ENCODE data around the gene UBE2J1. TPM values are rescaled to one million over a fixed set of nuclear protein-coding genes. Genes with fewer than 3 reads are reported as not detected.

UBE2J1 gene
- total RNA-seq, 1 experiment from 2014 or later, result 23.3 TPM

DNA sequence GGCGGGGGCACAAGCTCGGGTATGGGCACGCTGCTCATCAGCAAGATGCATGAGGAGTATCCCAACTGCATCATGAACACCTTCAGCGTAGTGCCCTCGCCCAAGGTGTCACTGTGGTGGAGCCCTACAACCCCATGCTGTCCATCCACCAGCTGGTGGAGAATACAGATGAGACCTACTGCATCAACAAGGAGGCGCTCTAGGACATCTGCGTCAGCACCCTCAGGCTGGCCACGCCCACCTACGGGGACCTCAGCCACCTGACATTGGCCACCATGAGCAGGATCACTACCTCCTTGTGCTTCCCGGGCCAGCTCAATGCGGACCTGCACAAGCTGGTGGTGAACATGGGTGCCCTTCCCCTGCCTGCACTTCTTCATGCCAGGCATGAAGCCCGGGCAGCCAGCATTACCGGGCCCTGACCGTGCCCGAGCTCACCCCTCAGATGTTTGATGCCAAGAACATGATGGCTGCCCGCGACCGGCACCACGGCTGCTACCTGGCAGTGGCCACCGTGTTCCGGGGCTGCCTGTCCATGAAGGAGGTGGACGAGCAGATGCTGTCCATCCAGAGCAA, 50.2 kb downstream of the UBE2J1 start:
- H4K20me1 ChIP-seq (ENCODE audit: insufficient read depth), result no peaks in the 10 kb centered on the region
- POLR2A ChIA-PET, result no interaction called here

More for the DNA sequence above, 50.2 kb downstream of the UBE2J1 start:
- H2AFZ ChIP-seq (ENCODE audit: low read depth, low read length, poor library complexity, severe bottlenecking), result no peak overlapping the region
- H3K79me2 ChIP-seq (ENCODE audit: insufficient read depth, low read length), result no peaks in the 10 kb centered on the region
- ATAC-seq, result no peak
- RAD21 ChIA-PET (ENCODE audit: low non-redundant PET in 1 of 2, low total read pairs in 2 of 2, uncharacterized antibody in 2 of 2, unreplicated experiment in 2 of 2), result no interaction called here
- BruUV-seq (replicated peaks), result no TSS peak
- H3K4me1 ChIP-seq (ENCODE audit: control insufficient read depth in 1 of 2, insufficient read depth in 2 of 2, low read length in 2 of 2), result peaks cover 18 to 28% of the 10 kb centered on the region in 2 experiments
- intact Hi-C loops (cut with micrococcal nuclease), result no loop called here
- H3K36me3 ChIP-seq (ENCODE audit: control insufficient read depth in 1 of 2, insufficient read depth in 2 of 2, low read length in 2 of 2), result no peaks in the 10 kb centered on the region
- CTCF ChIA-PET, result no interaction called here
- TF ChIP-seq, protein P1, sequence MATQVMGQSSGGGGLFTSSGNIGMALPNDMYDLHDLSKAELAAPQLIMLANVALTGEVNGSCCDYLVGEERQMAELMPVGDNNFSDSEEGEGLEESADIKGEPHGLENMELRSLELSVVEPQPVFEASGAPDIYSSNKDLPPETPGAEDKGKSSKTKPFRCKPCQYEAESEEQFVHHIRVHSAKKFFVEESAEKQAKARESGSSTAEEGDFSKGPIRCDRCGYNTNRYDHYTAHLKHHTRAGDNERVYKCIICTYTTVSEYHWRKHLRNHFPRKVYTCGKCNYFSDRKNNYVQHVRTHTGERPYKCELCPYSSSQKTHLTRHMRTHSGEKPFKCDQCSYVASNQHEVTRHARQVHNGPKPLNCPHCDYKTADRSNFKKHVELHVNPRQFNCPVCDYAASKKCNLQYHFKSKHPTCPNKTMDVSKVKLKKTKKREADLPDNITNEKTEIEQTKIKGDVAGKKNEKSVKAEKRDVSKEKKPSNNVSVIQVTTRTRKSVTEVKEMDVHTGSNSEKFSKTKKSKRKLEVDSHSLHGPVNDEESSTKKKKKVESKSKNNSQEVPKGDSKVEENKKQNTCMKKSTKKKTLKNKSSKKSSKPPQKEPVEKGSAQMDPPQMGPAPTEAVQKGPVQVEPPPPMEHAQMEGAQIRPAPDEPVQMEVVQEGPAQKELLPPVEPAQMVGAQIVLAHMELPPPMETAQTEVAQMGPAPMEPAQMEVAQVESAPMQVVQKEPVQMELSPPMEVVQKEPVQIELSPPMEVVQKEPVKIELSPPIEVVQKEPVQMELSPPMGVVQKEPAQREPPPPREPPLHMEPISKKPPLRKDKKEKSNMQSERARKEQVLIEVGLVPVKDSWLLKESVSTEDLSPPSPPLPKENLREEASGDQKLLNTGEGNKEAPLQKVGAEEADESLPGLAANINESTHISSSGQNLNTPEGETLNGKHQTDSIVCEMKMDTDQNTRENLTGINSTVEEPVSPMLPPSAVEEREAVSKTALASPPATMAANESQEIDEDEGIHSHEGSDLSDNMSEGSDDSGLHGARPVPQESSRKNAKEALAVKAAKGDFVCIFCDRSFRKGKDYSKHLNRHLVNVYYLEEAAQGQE (IDR thresholded peaks at IDR 0.05; ENCODE audit: low read depth), result no peak
- no peak for TF ChIP-seq TCF7L2 (IDR thresholded peaks at IDR 0.05; ENCODE audit: borderline replicate concordance, extremely low read depth, insufficient read depth, insufficient read length)
- TF ChIP-seq CBX3 (IDR thresholded peaks at IDR 0.05; ENCODE audit: low read depth), result no peak
- TF ChIP-seq CTCF (IDR thresholded peaks at IDR 0.05 in 2 of 3, conservative IDR thresholded peaks at IDR 0.05 in 1 of 3; ENCODE audit: borderline replicate concordance in 1 of 3, insufficient read depth in 1 of 3, low read depth in 2 of 3, low read length in 2 of 3), result no peak
- no peak for TF ChIP-seq CEBPB (IDR thresholded peaks at IDR 0.05; ENCODE audit: low read depth)
- no peak for TF ChIP-seq EGR1 (IDR thresholded peaks at IDR 0.05; ENCODE audit: low read depth)
- H3K27me3 ChIP-seq (ENCODE audit: insufficient read depth, low read length), result no peaks in the 10 kb centered on the region
- no peaks in the 10 kb centered on the region for H3K9me2 ChIP-seq (ENCODE audit: insufficient read depth)
- no peaks in the 10 kb centered on the region; a peak in 1 of 4 replicates for H3K9me3 ChIP-seq (ENCODE audit: control insufficient read depth in 1 of 2, insufficient read depth in 1 of 2, low read depth in 1 of 2, low read length in 2 of 2)
- H3K4me3 ChIP-seq (replicated peaks in 1 of 2; ENCODE audit: low read depth in 1 of 2, low read length in 2 of 2), result no peak overlapping the region
- no peak overlapping the region for H3K27ac ChIP-seq (ENCODE audit: low read depth, low read length)
- DNase-seq (ENCODE audit: low read depth, low spot score), result no peak
- no peak overlapping the region for H3K9ac ChIP-seq (ENCODE audit: low read length)
- H3K4me2 ChIP-seq (ENCODE audit: low read length), result no peak overlapping the region
